GM12878 (cell line): ENCODE measurements around the gene ADARB1. TPM values are rescaled to one million over a fixed set of nuclear protein-coding genes. Genes with fewer than 3 reads are reported as not detected.

Source experiments
- ATAC-seq: fragments of 200-7000 bp; cut with Tn5 transposase; 3 replicates; pipeline ENCODE4 v1.9.1; 2020; ENCODE audit warnings: mild to moderate bottlenecking, moderate library complexity
- BruUV-seq: library from RNA; stranded (reverse); fragments of 400-500 nt; replicated peaks from 2 replicates; lab custom pipeline; 2021; lab: Mats Ljungman, UMichigan
- CTCF ChIA-PET: fragments of 300-600 bp; sonication (Branson Sonifier 250); formaldehyde crosslinking; extraction: SDS; loops from one replicate; lab custom pipeline; 2021; ENCODE audit warnings: inconsistent platforms; lab: Yijun Ruan, JAX
- POLR2A ChIA-PET: fragments of 350-600 bp; formaldehyde crosslinking; extraction: SDS; loops from one replicate; lab custom pipeline; 2021; ENCODE audit warnings: inconsistent platforms; lab: Charles Lee
- RAD21 ChIA-PET: fragments of 300-600 bp; sonication (Branson Sonifier 250); formaldehyde crosslinking; loops from one replicate; lab custom pipeline; 2023; ENCODE audit warnings: antibody characterized with exemption; ENCODE audit not compliant: unreplicated experiment; lab: Charles Lee
- SMC1A ChIA-PET: fragments of 300-600 bp; sonication (Branson Sonifier 250); formaldehyde crosslinking; loops from one replicate; lab custom pipeline; 2023; ENCODE audit not compliant: unreplicated experiment, uncharacterized antibody; lab: Charles Lee
- DNase-seq: peaks from one replicate; pipeline ENCODE4 v3.0.0-alpha.2; 2011; ENCODE audit warnings: low read depth, low spot score
- FAIRE-seq: peaks from 3 replicates; lab custom pipeline; 2011; peaks lifted over from hg19 to GRCh38; lab: Jason Lieb, UNC
- H2AFZ ChIP-seq: 2 replicates; pipeline ENCODE4 v1.6.0; 2011; ENCODE audit warnings: low read depth, low read length, control low read depth; ENCODE audit not compliant: control insufficient read depth
- H3K27ac ChIP-seq: 2 replicates; pipeline ENCODE4 v1.5.1; 2011; ENCODE audit warnings: control low read depth; ENCODE audit not compliant: control insufficient read depth, insufficient read depth
- H3K27me3 ChIP-seq, 2 experiments: replicated peaks in 1 of 2; 2 replicates each; pipeline versions ENCODE4 v1.6.0 to v1.6.1; 2011; ENCODE audit warnings: low read length in 1 of 2; ENCODE audit not compliant: control insufficient read depth in 2 of 2, insufficient read depth in 2 of 2
- H3K36me3 ChIP-seq, 2 experiments: 2 replicates each; pipeline ENCODE4 v1.5.1; 2011; ENCODE audit warnings: low read length in 1 of 2; ENCODE audit not compliant: control insufficient read depth in 2 of 2, insufficient read depth in 2 of 2
- H3K4me1 ChIP-seq: 2 replicates; pipeline ENCODE4 v1.6.1; 2011; ENCODE audit warnings: mild to moderate bottlenecking, low read length, moderate library complexity, mixed read lengths; ENCODE audit not compliant: control insufficient read depth, insufficient read depth
- H3K4me2 ChIP-seq: 2 replicates; pipeline ENCODE4 v1.6.0; 2011; ENCODE audit warnings: control low read depth; ENCODE audit not compliant: control insufficient read depth, insufficient read depth
- H3K4me3 ChIP-seq: fragments of 200-600 bp; sonication (generic); 2 replicates; pipeline ENCODE4 v1.5.1; 2016
- H3K79me2 ChIP-seq: 2 replicates; pipeline ENCODE4 v1.6.0; 2011; ENCODE audit warnings: low read length; ENCODE audit not compliant: control insufficient read depth, insufficient read depth
- H3K9ac ChIP-seq: 2 replicates; pipeline ENCODE4 v1.8.0; 2011; ENCODE audit warnings: low read length, control low read depth, mixed read lengths; ENCODE audit not compliant: control insufficient read depth, insufficient read depth
- H3K9me3 ChIP-seq: replicated peaks from 3 replicates; pipeline ENCODE4 v1.5.1; 2011; ENCODE audit warnings: mild to moderate bottlenecking, low read length; ENCODE audit not compliant: control insufficient read depth, insufficient read depth
- H4K20me1 ChIP-seq: 2 replicates; pipeline ENCODE4 v1.6.0; 2011; ENCODE audit not compliant: control insufficient read depth, insufficient read depth
- BRCA1 ChIP-seq: IDR thresholded peaks from 2 replicates; pipeline ENCODE4 v1.6.1; 2011; ENCODE audit warnings: low read depth, low read length, improper control_type of control experiment
- EED ChIP-seq: sonication (generic); IDR thresholded peaks from 2 replicates; pipeline ENCODE4 v1.6.1; 2016; ENCODE audit warnings: antibody characterized with exemption, low read depth
- ETV6 ChIP-seq, 2 experiments: fragments of 450-650 bp in 1 of 2; IDR thresholded peaks in 1 of 2; conservative IDR thresholded peaks in 1 of 2; 2 replicates each; pipeline ENCODE4 v1.6.1; 2014; ENCODE audit warnings: antibody characterized with exemption in 1 of 2, borderline replicate concordance in 1 of 2, low read depth in 1 of 2, mild to moderate bottlenecking in 1 of 2, moderate library complexity in 1 of 2
- IKZF1 ChIP-seq: fragments of 450-650 bp; conservative IDR thresholded peaks from 2 replicates; pipeline ENCODE4 v1.6.1; 2017; ENCODE audit warnings: antibody characterized with exemption, mild to moderate bottlenecking
- IKZF2 ChIP-seq, 2 experiments: fragments of 450-650 bp; IDR thresholded peaks; 2 replicates each; pipeline ENCODE4 v1.6.1; 2017; ENCODE audit warnings: mild to moderate bottlenecking in 2 of 2, moderate library complexity in 2 of 2
- RUNX3 ChIP-seq: IDR thresholded peaks from 2 replicates; pipeline ENCODE4 v1.6.1; 2012; ENCODE audit warnings: low read length, inconsistent platforms
- TCF12 ChIP-seq: IDR thresholded peaks from 2 replicates; pipeline ENCODE4 v1.6.1; 2011; ENCODE audit warnings: low read depth, mild to moderate bottlenecking, low read length
- WGBS: methylation state at CpG from one replicate; pipeline ENCODE4 v1.1.6; 2016; ENCODE audit warnings: low lambda C conversion rate; ENCODE audit not compliant: insufficient replicate concordance, insufficient coverage; ENCODE audit errors: missing lambda C conversion rate; 5-methylcytosine and 5-hydroxymethylcytosine counted together
- in situ Hi-C: fragments of 300-500 bp; cut with MboI; formaldehyde crosslinking; loops from 9 replicates; pipeline ENCODE4 v1.14.3; 2018; ENCODE audit warnings: mixed read lengths
- intact Hi-C: fragments of 100-400 bp; cut with micrococcal nuclease; formaldehyde crosslinking; loops from one replicate; pipeline ENCODE4 v1.14.2; 2022; ENCODE audit not compliant: unreplicated experiment
- polyA plus RNA-seq, 11 experiments: library from polyadenylated mRNA; depleted of rRNA in 4 of 11; unstranded in 6 of 11; stranded (reverse) in 5 of 11; fragments of >200 nt; fragmentation: Nextera tagmentation in 4 of 11; fragmentation: Illumina TruSeq in 1 of 11; extraction: Ambion mirVana in 4 of 11; extraction: Trizol in 1 of 11; gene quantifications; 1 replicate in 1 of 11; 2 replicates in 10 of 11; pipeline versions ENCODE4 v1.2.1 to v1.2.3, GENCODE V29; 2011 to 2016; ENCODE audit warnings: inconsistent platforms in 2 of 11, missing spikeins in 2 of 11, low read depth in 1 of 11
- total RNA-seq, 4 experiments: library from RNA; depleted of rRNA in 3 of 4; stranded (reverse); fragments of >200 nt in 3 of 4; fragmentation: Illumina TruSeq in 1 of 4; extraction: Trizol in 1 of 4; gene quantifications; 2 replicates each; pipeline versions ENCODE4 v1.2.1 to v1.2.3, GENCODE V29; 2013 to 2021
- TF ChIP-seq, protein P1 (sequence below): IDR thresholded peaks from 2 replicates; pipeline ENCODE4 v1.6.1; 2012; ENCODE audit warnings: improper control_type of control experiment, low read depth, low read length; ENCODE audit not compliant: insufficient replicate concordance
- TF ChIP-seq, protein P2 (sequence below): fragments of 450-650 bp; IDR thresholded peaks from 2 replicates; pipeline ENCODE4 v1.6.1; 2014; ENCODE audit warnings: mild to moderate bottlenecking
- TF ChIP-seq, protein P3 (sequence below): IDR thresholded peaks from 2 replicates; pipeline ENCODE4 v1.6.1; 2011; ENCODE audit warnings: borderline replicate concordance, low read depth, mild to moderate bottlenecking, moderate library complexity, low read length; ENCODE audit not compliant: insufficient read depth, poor library complexity, severe bottlenecking
- TF ChIP-seq, protein P4 (sequence below), 3 experiments: IDR thresholded peaks in 2 of 3; conservative IDR thresholded peaks in 1 of 3; 2 replicates each; pipeline ENCODE4 v1.5.1; 2011; ENCODE audit warnings: low read depth in 3 of 3, low read length in 3 of 3, mild to moderate bottlenecking in 3 of 3, control low read depth in 2 of 3, moderate library complexity in 2 of 3, inconsistent platforms in 1 of 3, mixed read lengths in 1 of 3; ENCODE audit not compliant: control insufficient read depth in 2 of 3, insufficient read depth in 1 of 3; ENCODE audit errors: extremely low read depth in 1 of 3

The ADARB1 gene
- total and polyA plus RNA-seq, 10 of the 15 experiments (the other 5 are each of a cell fraction or from before 2014, with no cell fraction given), result 5.7 to 61.7 (median 25.3) TPM

DNA sequence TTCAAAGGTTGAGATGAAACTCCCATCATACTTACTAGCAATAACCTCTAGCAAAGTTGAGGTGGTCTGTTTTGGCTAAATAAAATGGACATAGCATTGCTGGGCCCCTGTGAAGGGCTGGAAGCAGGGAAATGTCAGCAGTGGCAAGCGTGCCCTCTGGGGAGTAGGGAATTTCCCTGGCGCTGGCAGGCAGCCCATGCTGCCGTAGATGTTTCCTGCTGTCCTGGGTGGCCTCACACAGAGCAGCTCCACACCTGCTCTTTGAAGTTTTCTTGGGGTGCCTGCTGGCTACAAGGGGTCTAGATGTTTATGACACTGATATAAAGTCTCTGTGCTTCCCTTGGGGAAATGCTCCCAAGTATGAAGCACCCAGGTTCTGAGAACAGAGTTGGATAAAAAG, 30.2 kb downstream of the ADARB1 start:
- ATAC-seq (peak; percentile 86), DNase-seq (no peak), FAIRE-seq (peak; percentile 31)
- POLR2A ChIA-PET, result interaction anchor here (1.2 to 1.9 kb wide), 3 partner anchors 15 to 33 kb away, joined by 3 to 9 read pairs (median 4); no protein-coding TSS in a partner anchor
- H3K9ac ChIP-seq, result no peak overlapping the region
- no peak overlapping the region; the same call in 1 of the 2 replicates for H3K4me3 ChIP-seq
- WGBS, result 2% methylated on average over 3 of the region's 3 CpGs
- SMC1A ChIA-PET, result interaction anchor here (1.1 to 18.3 kb wide), 7 partner anchors 8 to 33 kb away, joined by 5 to 560 read pairs (median 9); no protein-coding TSS in a partner anchor
- no peaks in the 10 kb centered on the region for H3K27me3 ChIP-seq
- intact Hi-C loops, result no loop called here
- no TSS peak for BruUV-seq
- 0 out of 2 replicates have a peak overlapping the region, but pooled peaks have one; percentile 11 for H3K4me2 ChIP-seq
- no peaks in the 10 kb centered on the region for H3K36me3 ChIP-seq
- no peak overlapping the region for H2AFZ ChIP-seq
- CTCF ChIA-PET, result interaction anchor here (0.9 to 15.5 kb wide), 6 partner anchors 10 to 155 kb away, joined by 3 to 626 read pairs (median 6); no protein-coding TSS in a partner anchor
- H3K27ac ChIP-seq, result no peak overlapping the region
- in situ Hi-C loops, result no loop called here
- H3K79me2 ChIP-seq, result no peaks in the 10 kb centered on the region
- H3K9me3 ChIP-seq, result peaks cover 8% of the 10 kb centered on the region; the same call in 2 of the 3 replicates
- peaks cover 28% of the 10 kb centered on the region for H3K4me1 ChIP-seq
- H4K20me1 ChIP-seq, result no peaks in the 10 kb centered on the region
- RAD21 ChIA-PET, result interaction anchor here (1.2 to 8.2 kb wide), 6 partner anchors 18 to 34 kb away, joined by 3 to 204 read pairs (median 8); no protein-coding TSS in a partner anchor
- peak; percentile 79 for TF ChIP-seq EED
- peak; percentile 75 for TF ChIP-seq IKZF1
- TF ChIP-seq BRCA1, result no peak
- 0 out of 4 replicates have a peak, but pooled peaks of 1 of the 2 experiments have one; percentile 19 for TF ChIP-seq IKZF2 (IDR thresholded peaks at IDR 0.05)
- TF ChIP-seq, protein P1, sequence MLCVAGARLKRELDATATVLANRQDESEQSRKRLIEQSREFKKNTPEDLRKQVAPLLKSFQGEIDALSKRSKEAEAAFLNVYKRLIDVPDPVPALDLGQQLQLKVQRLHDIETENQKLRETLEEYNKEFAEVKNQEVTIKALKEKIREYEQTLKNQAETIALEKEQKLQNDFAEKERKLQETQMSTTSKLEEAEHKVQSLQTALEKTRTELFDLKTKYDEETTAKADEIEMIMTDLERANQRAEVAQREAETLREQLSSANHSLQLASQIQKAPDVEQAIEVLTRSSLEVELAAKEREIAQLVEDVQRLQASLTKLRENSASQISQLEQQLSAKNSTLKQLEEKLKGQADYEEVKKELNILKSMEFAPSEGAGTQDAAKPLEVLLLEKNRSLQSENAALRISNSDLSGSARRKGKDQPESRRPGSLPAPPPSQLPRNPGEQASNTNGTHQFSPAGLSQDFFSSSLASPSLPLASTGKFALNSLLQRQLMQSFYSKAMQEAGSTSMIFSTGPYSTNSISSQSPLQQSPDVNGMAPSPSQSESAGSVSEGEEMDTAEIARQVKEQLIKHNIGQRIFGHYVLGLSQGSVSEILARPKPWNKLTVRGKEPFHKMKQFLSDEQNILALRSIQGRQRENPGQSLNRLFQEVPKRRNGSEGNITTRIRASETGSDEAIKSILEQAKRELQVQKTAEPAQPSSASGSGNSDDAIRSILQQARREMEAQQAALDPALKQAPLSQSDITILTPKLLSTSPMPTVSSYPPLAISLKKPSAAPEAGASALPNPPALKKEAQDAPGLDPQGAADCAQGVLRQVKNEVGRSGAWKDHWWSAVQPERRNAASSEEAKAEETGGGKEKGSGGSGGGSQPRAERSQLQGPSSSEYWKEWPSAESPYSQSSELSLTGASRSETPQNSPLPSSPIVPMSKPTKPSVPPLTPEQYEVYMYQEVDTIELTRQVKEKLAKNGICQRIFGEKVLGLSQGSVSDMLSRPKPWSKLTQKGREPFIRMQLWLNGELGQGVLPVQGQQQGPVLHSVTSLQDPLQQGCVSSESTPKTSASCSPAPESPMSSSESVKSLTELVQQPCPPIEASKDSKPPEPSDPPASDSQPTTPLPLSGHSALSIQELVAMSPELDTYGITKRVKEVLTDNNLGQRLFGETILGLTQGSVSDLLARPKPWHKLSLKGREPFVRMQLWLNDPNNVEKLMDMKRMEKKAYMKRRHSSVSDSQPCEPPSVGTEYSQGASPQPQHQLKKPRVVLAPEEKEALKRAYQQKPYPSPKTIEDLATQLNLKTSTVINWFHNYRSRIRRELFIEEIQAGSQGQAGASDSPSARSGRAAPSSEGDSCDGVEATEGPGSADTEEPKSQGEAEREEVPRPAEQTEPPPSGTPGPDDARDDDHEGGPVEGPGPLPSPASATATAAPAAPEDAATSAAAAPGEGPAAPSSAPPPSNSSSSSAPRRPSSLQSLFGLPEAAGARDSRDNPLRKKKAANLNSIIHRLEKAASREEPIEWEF, result no peak
- TF ChIP-seq RUNX3, result peak; percentile 39
- TF ChIP-seq TCF12, result 0 out of 2 replicates have a peak, but pooled peaks have one; percentile 24
- TF ChIP-seq, protein P2, sequence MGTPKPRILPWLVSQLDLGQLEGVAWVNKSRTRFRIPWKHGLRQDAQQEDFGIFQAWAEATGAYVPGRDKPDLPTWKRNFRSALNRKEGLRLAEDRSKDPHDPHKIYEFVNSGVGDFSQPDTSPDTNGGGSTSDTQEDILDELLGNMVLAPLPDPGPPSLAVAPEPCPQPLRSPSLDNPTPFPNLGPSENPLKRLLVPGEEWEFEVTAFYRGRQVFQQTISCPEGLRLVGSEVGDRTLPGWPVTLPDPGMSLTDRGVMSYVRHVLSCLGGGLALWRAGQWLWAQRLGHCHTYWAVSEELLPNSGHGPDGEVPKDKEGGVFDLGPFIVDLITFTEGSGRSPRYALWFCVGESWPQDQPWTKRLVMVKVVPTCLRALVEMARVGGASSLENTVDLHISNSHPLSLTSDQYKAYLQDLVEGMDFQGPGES, result no peak
- peak in 1 of 2 experiments; percentile 35; a peak in 1 of 4 replicates for TF ChIP-seq ETV6 (conservative IDR thresholded peaks at IDR 0.05 in 1 of 2, IDR thresholded peaks at IDR 0.05 in 1 of 2; ENCODE audit: borderline replicate concordance in 1 of 2, low read depth in 1 of 2)
- TF ChIP-seq, protein P3, sequence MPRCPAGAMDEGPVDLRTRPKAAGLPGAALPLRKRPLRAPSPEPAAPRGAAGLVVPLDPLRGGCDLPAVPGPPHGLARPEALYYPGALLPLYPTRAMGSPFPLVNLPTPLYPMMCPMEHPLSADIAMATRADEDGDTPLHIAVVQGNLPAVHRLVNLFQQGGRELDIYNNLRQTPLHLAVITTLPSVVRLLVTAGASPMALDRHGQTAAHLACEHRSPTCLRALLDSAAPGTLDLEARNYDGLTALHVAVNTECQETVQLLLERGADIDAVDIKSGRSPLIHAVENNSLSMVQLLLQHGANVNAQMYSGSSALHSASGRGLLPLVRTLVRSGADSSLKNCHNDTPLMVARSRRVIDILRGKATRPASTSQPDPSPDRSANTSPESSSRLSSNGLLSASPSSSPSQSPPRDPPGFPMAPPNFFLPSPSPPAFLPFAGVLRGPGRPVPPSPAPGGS, result peak; percentile 49
- TF ChIP-seq, protein P4, sequence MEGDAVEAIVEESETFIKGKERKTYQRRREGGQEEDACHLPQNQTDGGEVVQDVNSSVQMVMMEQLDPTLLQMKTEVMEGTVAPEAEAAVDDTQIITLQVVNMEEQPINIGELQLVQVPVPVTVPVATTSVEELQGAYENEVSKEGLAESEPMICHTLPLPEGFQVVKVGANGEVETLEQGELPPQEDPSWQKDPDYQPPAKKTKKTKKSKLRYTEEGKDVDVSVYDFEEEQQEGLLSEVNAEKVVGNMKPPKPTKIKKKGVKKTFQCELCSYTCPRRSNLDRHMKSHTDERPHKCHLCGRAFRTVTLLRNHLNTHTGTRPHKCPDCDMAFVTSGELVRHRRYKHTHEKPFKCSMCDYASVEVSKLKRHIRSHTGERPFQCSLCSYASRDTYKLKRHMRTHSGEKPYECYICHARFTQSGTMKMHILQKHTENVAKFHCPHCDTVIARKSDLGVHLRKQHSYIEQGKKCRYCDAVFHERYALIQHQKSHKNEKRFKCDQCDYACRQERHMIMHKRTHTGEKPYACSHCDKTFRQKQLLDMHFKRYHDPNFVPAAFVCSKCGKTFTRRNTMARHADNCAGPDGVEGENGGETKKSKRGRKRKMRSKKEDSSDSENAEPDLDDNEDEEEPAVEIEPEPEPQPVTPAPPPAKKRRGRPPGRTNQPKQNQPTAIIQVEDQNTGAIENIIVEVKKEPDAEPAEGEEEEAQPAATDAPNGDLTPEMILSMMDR (IDR thresholded peaks at IDR 0.05 in 2 of 3, conservative IDR thresholded peaks at IDR 0.05 in 1 of 3; ENCODE audit: control insufficient read depth in 2 of 3, extremely low read depth in 1 of 3, insufficient read depth in 1 of 3, low read depth in 3 of 3, low read length in 3 of 3), result no peak
